IgD-negative memory B cell (primary cell): Measurements from ENCODE around the gene NFIC. TPM values are rescaled to one million over a fixed set of nuclear protein-coding genes. Genes with fewer than 3 reads are reported as not detected.
"Not testable (repeated sequence)": the region's sequence is repeated elsewhere in the genome, so short reads cannot be mapped to it uniquely, and the experiment has no call there.

Source experiments
- H3K27ac Mint-ChIP-seq, 3 donors: one replicate each; pipeline ENCODE4 v1.8.0; 2020 to 2022; ENCODE audit warnings: mild to moderate bottlenecking in 3 of 3, mixed read lengths in 3 of 3, moderate library complexity in 1 of 3
- H3K27me3 Mint-ChIP-seq: one replicate; pipeline ENCODE4 v1.8.0; 2021; ENCODE audit warnings: mixed read lengths
- H3K36me3 Mint-ChIP-seq: one replicate; pipeline ENCODE4 v1.8.0; 2020; ENCODE audit warnings: mild to moderate bottlenecking, mixed read lengths
- H3K4me1 Mint-ChIP-seq, 3 donors: one replicate each; pipeline ENCODE4 v1.8.0; 2020 to 2022; ENCODE audit warnings: mixed read lengths in 3 of 3, mild to moderate bottlenecking in 1 of 3
- H3K4me3 Mint-ChIP-seq, 4 donors: one replicate each; pipeline ENCODE4 v1.8.0; 2020 to 2022; ENCODE audit warnings: mild to moderate bottlenecking in 4 of 4, mixed read lengths in 4 of 4, moderate library complexity in 3 of 4
- H3K9me3 Mint-ChIP-seq, 3 donors: one replicate each; pipeline ENCODE4 v1.8.0; 2020 to 2021; ENCODE audit warnings: mixed read lengths in 3 of 3, mild to moderate bottlenecking in 1 of 3
- polyA plus RNA-seq: library from polyadenylated mRNA; unstranded; fragments of 300-500 nt; fragmentation: Illumina TruSeq; gene quantifications from one replicate; pipeline ENCODE4 v1.2.3, GENCODE V29; 2021

Gene NFIC
- polyA plus RNA-seq, 1 donor from 2014 or later: 12.8 TPM

DNA sequence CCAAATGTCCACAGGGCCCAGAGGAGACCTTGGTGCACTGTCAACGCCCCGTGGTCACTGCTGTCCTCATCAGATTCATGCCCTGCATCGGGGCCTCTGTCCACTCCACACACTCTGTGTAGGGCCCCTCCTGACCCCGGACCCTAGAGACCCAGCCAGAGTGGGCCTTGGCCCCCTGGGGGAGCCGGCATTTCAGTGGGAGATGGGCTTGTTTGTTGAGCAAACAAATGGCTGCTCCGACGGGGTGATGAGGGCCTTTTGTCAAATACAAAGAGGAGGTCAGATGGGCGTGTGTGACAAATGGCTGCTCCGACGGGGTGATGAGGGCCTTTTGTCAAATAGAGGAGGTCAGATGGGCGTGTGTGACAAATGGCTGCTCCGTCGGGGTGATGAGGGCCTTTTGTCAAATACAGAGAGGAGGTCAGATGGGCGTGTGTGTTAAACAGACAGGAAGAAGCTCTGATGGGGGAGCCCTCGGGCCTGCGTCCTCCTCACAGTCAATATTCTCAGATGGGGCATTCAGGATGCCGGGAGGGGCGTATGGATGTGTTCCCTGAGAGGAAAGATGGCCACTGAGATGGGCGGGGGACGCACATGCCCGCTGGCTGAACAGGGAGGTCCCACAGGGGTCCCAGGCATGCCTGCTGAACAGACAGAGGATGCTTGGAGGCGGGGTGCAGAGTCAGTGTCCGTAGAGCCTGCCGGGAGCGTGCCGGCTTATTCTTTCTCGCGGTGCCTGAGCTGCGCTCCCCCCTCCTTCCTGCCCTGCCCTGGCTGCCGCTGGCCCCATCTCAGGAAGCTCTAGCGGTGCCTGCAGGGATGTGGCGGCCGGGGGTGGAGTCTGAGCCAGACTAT, 77.7 kb downstream of the NFIC start:
- Mint-ChIP-seq H3K27ac (no peak overlapping the region), H3K27me3 (no peaks in the 10 kb centered on the region), H3K36me3 (no peaks in the 10 kb centered on the region), H3K4me3 (no peak overlapping the region), H3K4me1 (peaks cover 0 to 2% (median 0%) of the 10 kb centered on the region in 3 donors), H3K9me3 (no peaks in the 10 kb centered on the region)

GRCh38 chr19:3444695-3445234, 78.4 kb downstream of the NFIC start:
- H3K9me3 Mint-ChIP-seq: no peaks in the 10 kb centered on the region
- H3K27me3 Mint-ChIP-seq: no peaks in the 10 kb centered on the region
- H3K4me3 Mint-ChIP-seq: no peak overlapping the region
- peaks cover 0 to 2% (median 0%) of the 10 kb centered on the region in 3 donors for H3K4me1 Mint-ChIP-seq
- H3K27ac Mint-ChIP-seq: no peak overlapping the region
- no peaks in the 10 kb centered on the region for H3K36me3 Mint-ChIP-seq

GRCh38 chr19:3446657-3447056, 80.3 kb downstream of the NFIC start:
- H3K4me1 Mint-ChIP-seq, H3K9me3 Mint-ChIP-seq, H3K27me3 Mint-ChIP-seq, H3K27ac Mint-ChIP-seq, H3K36me3 Mint-ChIP-seq, H3K4me3 Mint-ChIP-seq: not testable (repeated sequence)

- Mint-ChIP-seq H3K4me3 (no peak overlapping the region), H3K27ac (no peak overlapping the region), H3K9me3 (no peaks in the 10 kb centered on the region), H3K27me3 (no peaks in the 10 kb centered on the region), H3K4me1 (no peaks in the 10 kb centered on the region), H3K36me3 (peaks cover 4% of the 10 kb centered on the region)
These were observed 82.4 kb downstream of the NFIC start for GRCh38 chr19:3448616-3449334.

DNA sequence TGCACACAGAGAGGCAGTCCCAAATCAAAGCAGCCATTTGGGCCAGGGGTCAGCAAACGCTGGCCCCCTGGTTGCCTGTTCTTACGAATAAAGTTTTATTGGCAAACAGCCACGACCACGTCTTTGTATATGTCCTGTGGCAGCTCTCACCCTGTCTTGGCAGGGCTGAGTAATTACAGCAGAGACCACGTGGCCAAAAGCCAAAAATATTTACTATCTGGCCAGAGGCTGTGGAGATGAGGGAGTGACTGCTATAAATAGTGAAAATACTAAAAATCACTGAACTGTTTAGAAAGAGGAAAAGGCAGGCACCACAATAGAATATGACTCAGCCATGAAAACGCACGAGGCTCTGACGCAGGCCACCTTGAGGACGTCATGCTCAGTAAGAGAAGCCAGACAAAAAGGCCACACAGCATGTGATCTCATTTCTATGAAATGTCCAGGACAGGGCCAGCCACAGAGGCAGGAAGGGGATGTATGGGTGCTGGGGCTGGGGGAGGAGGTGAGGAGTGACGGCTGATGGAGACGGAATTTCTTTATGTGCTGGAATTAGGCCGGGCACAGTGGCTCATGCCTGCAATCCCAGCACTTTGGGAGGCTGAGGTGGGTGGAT, 84.5 kb downstream of the NFIC start:
- H3K36me3 Mint-ChIP-seq: peaks cover 4% of the 10 kb centered on the region
- H3K4me3 Mint-ChIP-seq: no peak overlapping the region
- no peaks in the 10 kb centered on the region for H3K4me1 Mint-ChIP-seq
- H3K27ac Mint-ChIP-seq: peak overlapping the region in 1 of 3 donors; percentile 47
- no peaks in the 10 kb centered on the region for H3K9me3 Mint-ChIP-seq
- H3K27me3 Mint-ChIP-seq: no peaks in the 10 kb centered on the region

GRCh38 chr19:3451451-3451866, 85.1 kb downstream of the NFIC start:
- Mint-ChIP-seq H3K27ac (no peak overlapping the region), H3K36me3 (peaks cover 4% of the 10 kb centered on the region), H3K4me1 (no peaks in the 10 kb centered on the region), H3K27me3 (no peaks in the 10 kb centered on the region), H3K4me3 (no peak overlapping the region), H3K9me3 (no peaks in the 10 kb centered on the region)

- Mint-ChIP-seq H3K27ac (no peak overlapping the region), H3K4me1 (peaks cover 0 to 1% (median 0%) of the 10 kb centered on the region in 3 donors), H3K27me3 (no peaks in the 10 kb centered on the region), H3K4me3 (no peak overlapping the region), H3K36me3 (peaks cover 4% of the 10 kb centered on the region), H3K9me3 (no peaks in the 10 kb centered on the region)
These were observed 86.0 kb downstream of the NFIC start for GRCh38 chr19:3452171-3452941.

GRCh38 chr19:3452942-3453214, 86.5 kb downstream of the NFIC start:
- H3K4me3 Mint-ChIP-seq, H3K9me3 Mint-ChIP-seq, H3K36me3 Mint-ChIP-seq, H3K27ac Mint-ChIP-seq, H3K4me1 Mint-ChIP-seq, H3K27me3 Mint-ChIP-seq: not testable (repeated sequence)

DNA sequence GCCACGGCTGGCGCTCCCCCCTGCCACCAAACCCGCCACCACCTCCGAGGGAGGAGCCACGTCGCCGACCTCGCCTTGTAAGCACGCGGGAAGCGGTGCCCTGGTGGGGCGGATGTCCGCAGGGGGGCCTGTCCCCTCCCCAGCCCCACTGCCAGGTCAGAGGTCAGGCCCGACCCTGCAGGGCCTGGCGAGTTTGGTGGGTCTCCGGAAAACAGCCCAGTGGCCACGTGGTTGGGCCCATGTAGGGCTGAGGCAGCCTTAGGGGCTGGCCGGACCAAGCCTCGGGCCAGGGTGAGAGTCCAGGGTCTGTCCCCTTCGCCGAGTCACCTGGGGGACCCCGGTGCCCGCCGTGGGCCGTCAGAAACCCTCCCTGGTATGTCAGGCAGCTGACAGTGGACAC, 87.5 kb downstream of the NFIC start:
- H3K4me3 Mint-ChIP-seq: no peak overlapping the region
- peaks cover 4% of the 10 kb centered on the region for H3K36me3 Mint-ChIP-seq
- no peak overlapping the region for H3K27ac Mint-ChIP-seq
- H3K9me3 Mint-ChIP-seq: no peaks in the 10 kb centered on the region
- no peaks in the 10 kb centered on the region for H3K27me3 Mint-ChIP-seq
- peaks cover 0 to 1% (median 0%) of the 10 kb centered on the region in 3 donors for H3K4me1 Mint-ChIP-seq

DNA sequence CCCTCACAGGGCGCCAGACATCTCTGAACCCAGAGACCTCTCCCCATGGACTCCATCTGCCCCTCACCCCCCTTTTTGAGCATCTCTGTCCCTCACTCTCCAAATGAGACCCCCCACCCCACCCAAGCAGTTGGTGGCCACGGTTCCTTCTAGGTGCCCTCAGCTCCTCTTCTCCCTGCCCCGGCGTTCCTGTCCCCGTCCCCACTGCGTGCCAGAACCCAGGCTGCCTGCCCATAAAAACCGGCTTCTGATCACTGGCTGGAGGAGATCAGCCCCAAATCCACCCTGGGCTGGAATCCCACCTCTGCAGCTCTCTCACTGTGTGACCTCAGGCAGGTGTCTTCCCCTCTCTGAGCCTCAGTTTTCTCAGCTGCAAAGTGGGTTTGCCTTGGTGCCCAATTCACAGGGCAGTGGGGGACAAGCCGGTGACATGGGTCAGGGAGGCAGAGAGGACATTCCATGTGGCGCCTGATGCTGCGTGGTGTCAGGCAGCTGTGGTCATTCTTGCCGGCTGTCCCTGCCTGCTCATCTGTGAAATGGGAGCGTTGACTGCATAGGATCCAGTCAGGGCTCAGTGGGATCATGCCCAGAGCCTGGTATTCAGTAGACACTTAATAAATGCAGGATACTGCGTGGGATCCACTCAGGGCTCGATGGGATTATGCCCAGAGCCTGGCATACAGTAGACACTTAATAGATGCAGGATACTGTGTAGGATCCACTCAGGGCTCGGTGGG, 88.4 kb downstream of the NFIC start:
- Mint-ChIP-seq H3K27me3 (no peaks in the 10 kb centered on the region), H3K4me3 (no peak overlapping the region), H3K4me1 (peaks cover 0 to 1% (median 0%) of the 10 kb centered on the region in 3 donors), H3K36me3 (peaks cover 4% of the 10 kb centered on the region), H3K9me3 (no peaks in the 10 kb centered on the region), H3K27ac (no peak overlapping the region)

- no peaks in the 10 kb centered on the region for H3K27me3 Mint-ChIP-seq
- H3K9me3 Mint-ChIP-seq: no peaks in the 10 kb centered on the region
- H3K27ac Mint-ChIP-seq: no peak overlapping the region
- H3K4me1 Mint-ChIP-seq: peaks cover 0 to 1% (median 0%) of the 10 kb centered on the region in 3 donors
- H3K4me3 Mint-ChIP-seq: peak overlapping the region in 1 of 4 donors; percentile 51
- peaks cover 4% of the 10 kb centered on the region for H3K36me3 Mint-ChIP-seq
These were observed 89.1 kb downstream of the NFIC start for GRCh38 chr19:3455393-3455955.

- no peak overlapping the region for H3K4me3 Mint-ChIP-seq
- H3K4me1 Mint-ChIP-seq: peaks cover 0 to 1% (median 0%) of the 10 kb centered on the region in 3 donors
- H3K27ac Mint-ChIP-seq: no peak overlapping the region
- no peaks in the 10 kb centered on the region for H3K9me3 Mint-ChIP-seq
- no peaks in the 10 kb centered on the region for H3K27me3 Mint-ChIP-seq
- H3K36me3 Mint-ChIP-seq: peaks cover 2% of the 10 kb centered on the region
These were observed 89.7 kb downstream of the NFIC start for GRCh38 chr19:3455960-3456601.

- H3K4me3 Mint-ChIP-seq: peak overlapping the region in 1 of 4 donors; percentile 65
- peak overlapping the region in 1 of 3 donors; percentile 59 for H3K27ac Mint-ChIP-seq
- no peaks in the 10 kb centered on the region for H3K27me3 Mint-ChIP-seq
- H3K9me3 Mint-ChIP-seq: no peaks in the 10 kb centered on the region
- peaks cover 2% of the 10 kb centered on the region for H3K36me3 Mint-ChIP-seq
- H3K4me1 Mint-ChIP-seq: peaks cover 0 to 1% (median 0%) of the 10 kb centered on the region in 3 donors
These were observed 90.6 kb downstream of the NFIC start for GRCh38 chr19:3456925-3457527.
